ENCODE results near the gene EML6.

DNA sequence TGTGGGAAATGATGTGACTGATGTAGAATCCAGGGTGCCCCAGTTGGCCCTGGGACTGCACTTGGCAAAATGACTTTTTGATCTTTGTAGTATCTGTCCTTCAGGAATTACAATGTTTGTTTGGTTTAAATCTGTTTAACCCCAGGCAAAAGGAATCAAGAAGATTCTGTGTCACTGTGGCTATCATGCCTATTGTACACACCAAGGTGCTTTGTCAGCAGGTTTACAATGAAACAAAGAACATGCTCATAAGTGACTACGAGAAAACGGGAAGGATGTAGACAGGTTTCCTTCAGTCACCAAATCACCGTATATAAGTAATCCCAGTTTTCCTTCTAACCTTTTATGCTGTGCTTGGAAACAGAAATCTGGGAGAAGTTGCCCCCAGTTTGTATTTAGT lies 217.3 kb downstream of the EML6 start:
- TF ChIP-seq, protein P1, sequence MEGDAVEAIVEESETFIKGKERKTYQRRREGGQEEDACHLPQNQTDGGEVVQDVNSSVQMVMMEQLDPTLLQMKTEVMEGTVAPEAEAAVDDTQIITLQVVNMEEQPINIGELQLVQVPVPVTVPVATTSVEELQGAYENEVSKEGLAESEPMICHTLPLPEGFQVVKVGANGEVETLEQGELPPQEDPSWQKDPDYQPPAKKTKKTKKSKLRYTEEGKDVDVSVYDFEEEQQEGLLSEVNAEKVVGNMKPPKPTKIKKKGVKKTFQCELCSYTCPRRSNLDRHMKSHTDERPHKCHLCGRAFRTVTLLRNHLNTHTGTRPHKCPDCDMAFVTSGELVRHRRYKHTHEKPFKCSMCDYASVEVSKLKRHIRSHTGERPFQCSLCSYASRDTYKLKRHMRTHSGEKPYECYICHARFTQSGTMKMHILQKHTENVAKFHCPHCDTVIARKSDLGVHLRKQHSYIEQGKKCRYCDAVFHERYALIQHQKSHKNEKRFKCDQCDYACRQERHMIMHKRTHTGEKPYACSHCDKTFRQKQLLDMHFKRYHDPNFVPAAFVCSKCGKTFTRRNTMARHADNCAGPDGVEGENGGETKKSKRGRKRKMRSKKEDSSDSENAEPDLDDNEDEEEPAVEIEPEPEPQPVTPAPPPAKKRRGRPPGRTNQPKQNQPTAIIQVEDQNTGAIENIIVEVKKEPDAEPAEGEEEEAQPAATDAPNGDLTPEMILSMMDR (IDR thresholded peaks at IDR 0.05) = no peak
- TF ChIP-seq POLR2A (IDR thresholded peaks at IDR 0.05) = no peak
